Measurements from ENCODE around the gene SCN2A. TPM values are rescaled to one million over a fixed set of nuclear protein-coding genes. Genes with fewer than 3 reads are reported as not detected.

The SCN2A gene
- polyA plus RNA-seq, 1 experiment: 0.05 TPM

DNA sequence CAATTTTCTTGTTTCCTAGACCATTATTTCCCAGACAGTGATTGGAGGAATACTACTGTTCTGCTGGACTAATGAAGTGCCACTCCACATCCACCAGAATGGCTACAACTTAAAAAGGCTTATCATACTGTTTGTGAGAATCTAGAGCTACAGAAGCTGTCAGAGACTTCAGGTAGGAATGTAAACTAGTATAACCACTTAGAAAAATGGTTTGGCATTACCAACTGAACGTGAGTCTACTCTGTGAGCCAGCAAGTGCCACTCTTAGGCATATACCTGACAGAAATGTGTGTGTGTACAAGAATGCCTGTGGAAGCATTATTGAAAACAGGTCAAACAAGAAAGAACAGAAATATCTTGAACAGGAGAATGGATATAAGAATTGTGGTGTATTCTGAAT lies 31.1 kb upstream of the SCN2A start:
- no peaks in the 10 kb centered on the region for H3K36me3 ChIP-seq (ENCODE audit: control insufficient read depth, insufficient read depth, low read length)
- H3K4me3 ChIP-seq (ENCODE audit: low read depth, low read length): no peak overlapping the region
- no peak for DNase-seq (ENCODE audit: low read depth)
- TF ChIP-seq, protein P1, sequence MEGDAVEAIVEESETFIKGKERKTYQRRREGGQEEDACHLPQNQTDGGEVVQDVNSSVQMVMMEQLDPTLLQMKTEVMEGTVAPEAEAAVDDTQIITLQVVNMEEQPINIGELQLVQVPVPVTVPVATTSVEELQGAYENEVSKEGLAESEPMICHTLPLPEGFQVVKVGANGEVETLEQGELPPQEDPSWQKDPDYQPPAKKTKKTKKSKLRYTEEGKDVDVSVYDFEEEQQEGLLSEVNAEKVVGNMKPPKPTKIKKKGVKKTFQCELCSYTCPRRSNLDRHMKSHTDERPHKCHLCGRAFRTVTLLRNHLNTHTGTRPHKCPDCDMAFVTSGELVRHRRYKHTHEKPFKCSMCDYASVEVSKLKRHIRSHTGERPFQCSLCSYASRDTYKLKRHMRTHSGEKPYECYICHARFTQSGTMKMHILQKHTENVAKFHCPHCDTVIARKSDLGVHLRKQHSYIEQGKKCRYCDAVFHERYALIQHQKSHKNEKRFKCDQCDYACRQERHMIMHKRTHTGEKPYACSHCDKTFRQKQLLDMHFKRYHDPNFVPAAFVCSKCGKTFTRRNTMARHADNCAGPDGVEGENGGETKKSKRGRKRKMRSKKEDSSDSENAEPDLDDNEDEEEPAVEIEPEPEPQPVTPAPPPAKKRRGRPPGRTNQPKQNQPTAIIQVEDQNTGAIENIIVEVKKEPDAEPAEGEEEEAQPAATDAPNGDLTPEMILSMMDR (IDR thresholded peaks at IDR 0.05; ENCODE audit: insufficient read depth, low read depth, low read length): no peak
- POLR2A ChIA-PET: no interaction called here
- CTCF ChIA-PET: interaction anchor here (0.6 to 2.4 kb wide), 2 partner anchors 194 to 318 kb away, joined by 3 to 8 read pairs; no protein-coding TSS in a partner anchor
- no peaks in the 10 kb centered on the region for H3K27me3 ChIP-seq (ENCODE audit: control insufficient read depth, insufficient read depth, low read length)

DNA sequence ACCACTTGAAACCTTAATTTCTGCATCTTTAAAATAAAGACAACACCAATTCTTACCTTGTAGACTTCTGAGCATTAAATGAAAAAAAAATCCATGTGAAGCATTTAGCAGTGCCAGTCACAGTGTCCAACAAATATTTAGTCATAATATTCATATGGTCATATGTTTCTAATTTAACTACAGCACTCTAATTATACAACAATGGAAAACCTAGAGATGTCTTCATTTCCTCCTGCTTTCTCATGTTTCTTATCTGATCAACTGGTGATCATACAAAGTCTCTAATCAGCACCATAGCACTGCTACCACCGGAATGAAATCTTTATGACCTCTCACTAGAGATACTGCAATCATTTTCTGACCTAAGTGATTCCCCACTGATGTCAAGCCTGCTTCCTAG lies 25.1 kb upstream of the SCN2A start:
- Histone ChIP-seq H3K27me3 (ENCODE audit: control insufficient read depth, insufficient read depth, low read length) (no peaks in the 10 kb centered on the region), H3K36me3 (ENCODE audit: control insufficient read depth, insufficient read depth, low read length) (no peaks in the 10 kb centered on the region), H3K4me3 (ENCODE audit: low read depth, low read length) (no peak overlapping the region)
- CTCF ChIA-PET: no interaction called here
- POLR2A ChIA-PET: no interaction called here
- TF ChIP-seq, protein P1 (IDR thresholded peaks at IDR 0.05; ENCODE audit: insufficient read depth, low read depth, low read length): no peak
- no peak for DNase-seq (ENCODE audit: low read depth)

DNA sequence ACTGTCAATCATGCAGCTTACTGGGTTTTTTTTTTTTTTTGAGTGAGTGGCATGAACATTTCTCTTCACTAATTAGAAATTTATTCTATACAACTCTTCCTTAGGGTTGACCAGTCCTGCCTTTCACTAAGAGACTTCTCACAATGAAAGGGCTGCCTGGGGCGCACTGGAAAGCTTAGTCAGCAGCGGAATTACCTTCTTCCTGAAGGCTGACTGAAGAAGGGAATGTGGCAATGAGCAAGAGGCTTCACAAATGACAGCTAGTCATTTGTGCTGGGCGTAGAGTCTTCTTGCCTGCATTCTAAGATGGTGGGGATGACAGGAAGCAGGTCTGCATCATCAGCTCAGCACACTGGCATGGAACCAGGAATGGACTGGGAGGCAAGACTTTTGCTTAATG lies 19.7 kb upstream of the SCN2A start:
- no peaks in the 10 kb centered on the region for H3K36me3 ChIP-seq (ENCODE audit: control insufficient read depth, insufficient read depth, low read length)
- no peak for DNase-seq (ENCODE audit: low read depth)
- no peak overlapping the region for H3K4me3 ChIP-seq (ENCODE audit: low read depth, low read length)
- ChIA-PET CTCF (interaction anchor here (0.9 kb wide), 1 partner anchor 203 kb away, joined by 3 read pairs; no protein-coding TSS in a partner anchor), POLR2A (no interaction called here)
- TF ChIP-seq, protein P1 (IDR thresholded peaks at IDR 0.05; ENCODE audit: insufficient read depth, low read depth, low read length): no peak
- no peaks in the 10 kb centered on the region; the same call in 1 of the 2 replicates for H3K27me3 ChIP-seq (ENCODE audit: control insufficient read depth, insufficient read depth, low read length)

DNA sequence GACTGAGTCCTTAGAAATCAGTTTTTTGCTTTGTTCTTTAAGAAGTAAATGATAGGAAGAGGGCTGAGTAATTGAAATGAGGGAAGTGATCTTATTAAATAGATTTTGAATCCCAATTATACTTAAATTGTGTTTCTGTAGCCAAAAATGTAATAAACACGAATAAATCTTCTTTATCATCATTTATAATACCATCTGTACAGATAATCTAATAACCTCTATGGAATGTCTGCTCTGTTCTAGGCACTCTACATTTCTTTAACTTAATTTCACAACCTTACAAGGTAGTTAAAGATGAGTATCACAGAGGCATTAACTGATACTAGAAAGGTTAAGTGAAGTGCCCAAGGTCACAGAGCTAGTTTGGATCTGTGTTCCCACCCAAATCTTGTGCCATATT lies 14.3 kb upstream of the SCN2A start:
- TF ChIP-seq, protein P1 (IDR thresholded peaks at IDR 0.05; ENCODE audit: insufficient read depth, low read depth, low read length): no peak
- ChIA-PET POLR2A (no interaction called here), CTCF (no interaction called here)
- DNase-seq (ENCODE audit: low read depth): no peak
- Histone ChIP-seq H3K27me3 (ENCODE audit: control insufficient read depth, insufficient read depth, low read length) (no peaks in the 10 kb centered on the region; the same call in 1 of the 2 replicates), H3K36me3 (ENCODE audit: control insufficient read depth, insufficient read depth, low read length) (no peaks in the 10 kb centered on the region), H3K4me3 (ENCODE audit: low read depth, low read length) (no peak overlapping the region)

DNA sequence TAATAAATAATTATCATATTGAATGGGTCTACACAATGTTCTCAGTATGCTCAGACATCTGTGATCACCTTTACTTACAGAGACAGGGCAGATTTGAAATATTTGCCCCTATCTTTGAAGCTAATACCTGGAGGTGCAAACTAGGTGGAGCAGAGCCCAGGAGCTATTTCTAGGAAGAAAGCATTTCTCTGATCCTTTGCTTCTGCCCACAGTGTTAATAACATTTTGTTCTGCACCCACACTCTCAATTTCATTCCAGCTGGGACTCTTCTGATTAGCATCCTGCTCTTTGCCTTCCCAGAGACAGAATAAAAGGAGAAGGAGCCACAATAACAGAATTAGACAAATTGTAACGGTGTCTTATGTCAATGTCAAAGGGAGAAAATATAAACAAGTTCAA lies 11.6 kb upstream of the SCN2A start:
- CTCF ChIA-PET: interaction anchor here (1.0 kb wide), 1 partner anchor 10 kb away, joined by 4 read pairs; no protein-coding TSS in a partner anchor
- H3K4me3 ChIP-seq (ENCODE audit: low read depth, low read length): no peak overlapping the region
- POLR2A ChIA-PET: no interaction called here
- DNase-seq (ENCODE audit: low read depth): no peak
- no peaks in the 10 kb centered on the region for H3K36me3 ChIP-seq (ENCODE audit: control insufficient read depth, insufficient read depth, low read length)
- H3K27me3 ChIP-seq (ENCODE audit: control insufficient read depth, insufficient read depth, low read length): no peaks in the 10 kb centered on the region; the same call in 1 of the 2 replicates
- TF ChIP-seq, protein P1 (IDR thresholded peaks at IDR 0.05; ENCODE audit: insufficient read depth, low read depth, low read length): no peak

Data from BJ (cell line).